Osteoblast (primary cell): ENCODE data around the gene IGSF8. TPM values are rescaled to one million over a fixed set of nuclear protein-coding genes. Genes with fewer than 3 reads are reported as not detected.

Experiments
- DNase-seq: peaks from one replicate; pipeline ENCODE4 v3.0.0; 2011; ENCODE audit warnings: low spot score, mixed read lengths; ENCODE audit not compliant: insufficient read length; ENCODE audit errors: missing footprints
- H2AFZ ChIP-seq: 2 replicates; pipeline ENCODE4 v1.6.0; 2011; ENCODE audit warnings: mild to moderate bottlenecking, low read length
- H3K27ac ChIP-seq: 2 replicates; pipeline ENCODE4 v1.5.1; 2011; ENCODE audit warnings: mild to moderate bottlenecking, low read depth, low read length, moderate library complexity
- H3K27me3 ChIP-seq: 2 replicates; pipeline ENCODE4 v1.6.0; 2012; ENCODE audit warnings: mild to moderate bottlenecking, control low read depth, inconsistent platforms, low read length, moderate library complexity; ENCODE audit not compliant: insufficient read depth
- H3K36me3 ChIP-seq: 2 replicates; pipeline ENCODE4 v1.5.1; 2011; ENCODE audit warnings: mild to moderate bottlenecking, low read length, control low read depth, moderate library complexity; ENCODE audit not compliant: insufficient read depth
- H3K4me1 ChIP-seq: 2 replicates; pipeline ENCODE4 v1.5.1; 2011; ENCODE audit warnings: mild to moderate bottlenecking, low read length, control low read depth, moderate library complexity; ENCODE audit not compliant: insufficient read depth
- H3K4me2 ChIP-seq: 2 replicates; pipeline ENCODE4 v1.6.0; 2011; ENCODE audit warnings: mild to moderate bottlenecking, low read length; ENCODE audit not compliant: insufficient read depth
- H3K4me3 ChIP-seq: fragments of 200-600 bp; sonication (generic); 3 replicates; pipeline ENCODE4 v1.5.1; 2012; ENCODE audit warnings: mild to moderate bottlenecking, low read length, inconsistent platforms; ENCODE audit not compliant: insufficient read depth
- H3K79me2 ChIP-seq: 2 replicates; pipeline ENCODE4 v1.6.0; 2012; ENCODE audit warnings: mild to moderate bottlenecking, low read length, control low read depth, inconsistent platforms; ENCODE audit not compliant: insufficient read depth
- H3K9me3 ChIP-seq: 2 replicates; pipeline ENCODE4 v1.5.1; 2011; ENCODE audit warnings: low read depth, low read length, control low read depth
- H4K20me1 ChIP-seq: 2 replicates; pipeline ENCODE4 v1.6.0; 2012; ENCODE audit warnings: mild to moderate bottlenecking, low read length, control low read depth; ENCODE audit not compliant: insufficient read depth
- CTCF ChIP-seq: IDR thresholded peaks from 2 replicates; pipeline ENCODE4 v1.5.1; 2011; ENCODE audit warnings: mild to moderate bottlenecking, low read depth, low read length, moderate library complexity; ENCODE audit errors: extremely low read depth
- total RNA-seq: library from RNA; depleted of rRNA; stranded (reverse); fragments of >200 nt; gene quantifications from 2 replicates; pipeline ENCODE4 v1.2.3, GENCODE V29; 2012

IGSF8 gene
- total RNA-seq, 1 donor, result 19.9 TPM

GRCh38 chr1:160104486-160104885 lies 6.1 kb upstream of the IGSF8 start:
- Histone ChIP-seq H3K36me3 (no peaks in the 10 kb centered on the region), H3K27ac (no peak overlapping the region), H2AFZ (peak overlapping the region; percentile 54), H3K4me2 (no peak overlapping the region), H3K4me3 (no peak overlapping the region), H3K79me2 (no peaks in the 10 kb centered on the region), H3K9me3 (no peaks in the 10 kb centered on the region), H4K20me1 (no peaks in the 10 kb centered on the region), H3K27me3 (peaks cover 6% of the 10 kb centered on the region), H3K4me1 (peaks cover 15% of the 10 kb centered on the region)
- TF ChIP-seq CTCF, result no peak
- peak; percentile 58 for DNase-seq

- DNase-seq, result peak; percentile 64
- H4K20me1 ChIP-seq, result no peaks in the 10 kb centered on the region
- no peak overlapping the region for H2AFZ ChIP-seq
- H3K27me3 ChIP-seq, result peaks cover 6% of the 10 kb centered on the region
- peaks cover 18% of the 10 kb centered on the region for H3K4me1 ChIP-seq
- H3K4me3 ChIP-seq, result no peak overlapping the region
- TF ChIP-seq CTCF, result no peak
- H3K4me2 ChIP-seq, result no peak overlapping the region
- H3K36me3 ChIP-seq, result no peaks in the 10 kb centered on the region
- no peaks in the 10 kb centered on the region for H3K9me3 ChIP-seq
- H3K79me2 ChIP-seq, result no peaks in the 10 kb centered on the region
- no peak overlapping the region for H3K27ac ChIP-seq
Measured at GRCh38 chr1:160103658-160104408, 5.4 kb upstream of the IGSF8 start.

- no peak for TF ChIP-seq CTCF
- H3K36me3 ChIP-seq, result no peaks in the 10 kb centered on the region
- H2AFZ ChIP-seq, result no peak overlapping the region
- peak; percentile 65 for DNase-seq
- H3K9me3 ChIP-seq, result no peaks in the 10 kb centered on the region
- H3K79me2 ChIP-seq, result no peaks in the 10 kb centered on the region
- H3K4me2 ChIP-seq, result no peak overlapping the region
- H4K20me1 ChIP-seq, result no peaks in the 10 kb centered on the region
- no peaks in the 10 kb centered on the region for H3K27me3 ChIP-seq
- no peak overlapping the region for H3K4me3 ChIP-seq
- peaks cover 27% of the 10 kb centered on the region for H3K4me1 ChIP-seq
- H3K27ac ChIP-seq, result no peak overlapping the region
Measured at GRCh38 chr1:160101717-160102522, 3.5 kb upstream of the IGSF8 start.

- peaks cover 27% of the 10 kb centered on the region for H3K4me1 ChIP-seq
- peak; percentile 96 for TF ChIP-seq CTCF
- no peaks in the 10 kb centered on the region for H3K27me3 ChIP-seq
- no peak overlapping the region for H3K27ac ChIP-seq
- peak overlapping the region; percentile 40 for H3K4me3 ChIP-seq
- peak overlapping the region; percentile 77 for H2AFZ ChIP-seq
- no peaks in the 10 kb centered on the region for H3K79me2 ChIP-seq
- no peaks in the 10 kb centered on the region for H3K36me3 ChIP-seq
- no peaks in the 10 kb centered on the region for H3K9me3 ChIP-seq
- H4K20me1 ChIP-seq, result no peaks in the 10 kb centered on the region
- H3K4me2 ChIP-seq, result peak overlapping the region; percentile 77
- DNase-seq, result peak; percentile 97
Measured at GRCh38 chr1:160101037-160101716, 2.8 kb upstream of the IGSF8 start.
